Stimulated activated naive B cell treated with anti-CD40 and anti-IgM and Interleukin-4, amounts not matched to agents 10 μg/mL and 1 μg/mL and 100 μg/mL, for 72 hours (primary cell): ENCODE measurements around the gene NREP.

Experiments
- ATAC-seq, 2 donors: fragments of 150-1000 bp; cut with Tn5 transposase; replicated peaks; 2 replicates each; pipeline ENCODE4 v1.10.0; 2021; ENCODE audit warnings: moderate library complexity in 1 of 2
- DNase-seq: peaks from one replicate; pipeline ENCODE4 v3.0.0; 2021
- H3K27ac Mint-ChIP-seq: one replicate; pipeline ENCODE4 v1.8.0; 2022; ENCODE audit warnings: mild to moderate bottlenecking, mixed read lengths
- H3K27me3 Mint-ChIP-seq, 2 donors: one replicate each; pipeline ENCODE4 v1.8.0; 2022; ENCODE audit warnings: mixed read lengths in 2 of 2
- H3K36me3 Mint-ChIP-seq, 2 donors: one replicate each; pipeline ENCODE4 v1.8.0; 2022; ENCODE audit warnings: mixed read lengths in 2 of 2, mild to moderate bottlenecking in 1 of 2
- H3K4me1 Mint-ChIP-seq, 2 donors: one replicate each; pipeline ENCODE4 v1.8.0; 2022; ENCODE audit warnings: mixed read lengths in 2 of 2, mild to moderate bottlenecking in 1 of 2
- H3K4me3 Mint-ChIP-seq, 2 donors: one replicate each; pipeline ENCODE4 v1.8.0; 2022; ENCODE audit warnings: mild to moderate bottlenecking in 2 of 2, mixed read lengths in 2 of 2, moderate library complexity in 1 of 2
- H3K9me3 Mint-ChIP-seq, 2 donors: one replicate each; pipeline ENCODE4 v1.8.0; 2022; ENCODE audit warnings: mixed read lengths in 2 of 2, mild to moderate bottlenecking in 1 of 2

Gene NREP

GRCh38 chr5:111739416-111739815 is 17.6 kb downstream of the NREP start:
- no peak for ATAC-seq
- no peak for DNase-seq
- H3K27me3 Mint-ChIP-seq, result no peaks in the 10 kb centered on the region
- peaks cover 8 to 30% of the 10 kb centered on the region in 2 donors for H3K4me1 Mint-ChIP-seq
- H3K9me3 Mint-ChIP-seq, result no peaks in the 10 kb centered on the region
- H3K27ac Mint-ChIP-seq, result no peak overlapping the region
- H3K36me3 Mint-ChIP-seq, result no peaks in the 10 kb centered on the region
- no peak overlapping the region for H3K4me3 Mint-ChIP-seq

- H3K27me3 Mint-ChIP-seq, result no peaks in the 10 kb centered on the region
- H3K9me3 Mint-ChIP-seq, result no peaks in the 10 kb centered on the region
- peaks cover 0 to 2% of the 10 kb centered on the region in 2 donors for H3K36me3 Mint-ChIP-seq
- no peak overlapping the region for H3K27ac Mint-ChIP-seq
- ATAC-seq (no peak), DNase-seq (no peak)
- H3K4me3 Mint-ChIP-seq, result no peak overlapping the region
- peaks cover 8 to 29% of the 10 kb centered on the region in 2 donors for H3K4me1 Mint-ChIP-seq
Observed at GRCh38 chr5:111738118-111738517, 18.9 kb downstream of the NREP start.

- Mint-ChIP-seq H3K36me3 (peaks cover 0 to 2% of the 10 kb centered on the region in 2 donors), H3K4me3 (no peak overlapping the region), H3K9me3 (no peaks in the 10 kb centered on the region), H3K4me1 (peaks cover 8 to 27% of the 10 kb centered on the region in 2 donors), H3K27me3 (no peaks in the 10 kb centered on the region), H3K27ac (no peak overlapping the region)
- DNase-seq (no peak), ATAC-seq (no peak)
Observed at GRCh38 chr5:111737716-111738115, 19.3 kb downstream of the NREP start.

GRCh38 chr5:111735583-111736270 is 21.3 kb downstream of the NREP start:
- no peak overlapping the region for H3K27ac Mint-ChIP-seq
- DNase-seq (no peak), ATAC-seq (peak in 1 of 2 donors; percentile 29)

GRCh38 chr5:111734597-111734996 is 22.4 kb downstream of the NREP start:
- peaks cover 3 to 4% of the 10 kb centered on the region in 2 donors for H3K36me3 Mint-ChIP-seq
- H3K27me3 Mint-ChIP-seq, result no peaks in the 10 kb centered on the region
- DNase-seq (no peak), ATAC-seq (no peak)
- no peaks in the 10 kb centered on the region for H3K9me3 Mint-ChIP-seq
- H3K27ac Mint-ChIP-seq, result no peak overlapping the region
- peaks cover 1 to 9% of the 10 kb centered on the region in 2 donors for H3K4me1 Mint-ChIP-seq
- H3K4me3 Mint-ChIP-seq, result no peak overlapping the region

More at GRCh38 chr5:111735583-111736270, 21.3 kb downstream of the NREP start:
- H3K27me3 Mint-ChIP-seq, result no peaks in the 10 kb centered on the region
- no peak overlapping the region for H3K4me3 Mint-ChIP-seq
- peaks cover 1 to 9% of the 10 kb centered on the region in 2 donors for H3K4me1 Mint-ChIP-seq
- peaks cover 0 to 4% of the 10 kb centered on the region in 2 donors for H3K36me3 Mint-ChIP-seq
- no peaks in the 10 kb centered on the region for H3K9me3 Mint-ChIP-seq

GRCh38 chr5:111734013-111734412 is 23.0 kb downstream of the NREP start:
- H3K27me3 Mint-ChIP-seq, result no peaks in the 10 kb centered on the region
- H3K4me1 Mint-ChIP-seq, result peaks cover 1 to 8% of the 10 kb centered on the region in 2 donors
- H3K9me3 Mint-ChIP-seq, result no peaks in the 10 kb centered on the region
- no peak overlapping the region for H3K27ac Mint-ChIP-seq
- DNase-seq (no peak), ATAC-seq (no peak)
- peaks cover 3 to 4% of the 10 kb centered on the region in 2 donors for H3K36me3 Mint-ChIP-seq
- no peak overlapping the region for H3K4me3 Mint-ChIP-seq

GRCh38 chr5:111733571-111733970 is 23.4 kb downstream of the NREP start:
- no peak overlapping the region for H3K27ac Mint-ChIP-seq
- DNase-seq (no peak), ATAC-seq (no peak)
- H3K9me3 Mint-ChIP-seq, result no peaks in the 10 kb centered on the region
- H3K36me3 Mint-ChIP-seq, result peaks cover 4% of the 10 kb centered on the region in 2 donors
- no peaks in the 10 kb centered on the region for H3K27me3 Mint-ChIP-seq
- no peak overlapping the region for H3K4me3 Mint-ChIP-seq
- peaks cover 0 to 4% of the 10 kb centered on the region in 2 donors for H3K4me1 Mint-ChIP-seq

- DNase-seq (no peak), ATAC-seq (no peak)
- H3K9me3 Mint-ChIP-seq, result no peaks in the 10 kb centered on the region
- no peaks in the 10 kb centered on the region for H3K27me3 Mint-ChIP-seq
- H3K36me3 Mint-ChIP-seq, result peaks cover 6 to 7% of the 10 kb centered on the region in 2 donors
- no peak overlapping the region for H3K27ac Mint-ChIP-seq
- H3K4me3 Mint-ChIP-seq, result no peak overlapping the region
- no peaks in the 10 kb centered on the region for H3K4me1 Mint-ChIP-seq
Observed at GRCh38 chr5:111731638-111732037, 25.4 kb downstream of the NREP start.

GRCh38 chr5:111730659-111731382 is 26.2 kb downstream of the NREP start:
- no peak for ATAC-seq
- H3K9me3 Mint-ChIP-seq, result no peaks in the 10 kb centered on the region
- no peaks in the 10 kb centered on the region for H3K27me3 Mint-ChIP-seq
- H3K4me3 Mint-ChIP-seq, result no peak overlapping the region
- DNase-seq, result no peak
- no peaks in the 10 kb centered on the region for H3K4me1 Mint-ChIP-seq
- peaks cover 6 to 7% of the 10 kb centered on the region in 2 donors for H3K36me3 Mint-ChIP-seq
- no peak overlapping the region for H3K27ac Mint-ChIP-seq

GRCh38 chr5:111728941-111729340 is 28.1 kb downstream of the NREP start:
- H3K9me3 Mint-ChIP-seq, result no peaks in the 10 kb centered on the region
- H3K36me3 Mint-ChIP-seq, result peaks cover 5 to 7% of the 10 kb centered on the region in 2 donors
- no peaks in the 10 kb centered on the region for H3K27me3 Mint-ChIP-seq
- DNase-seq (no peak), ATAC-seq (no peak)
- H3K4me1 Mint-ChIP-seq, result no peaks in the 10 kb centered on the region
- no peak overlapping the region for H3K27ac Mint-ChIP-seq
- no peak overlapping the region for H3K4me3 Mint-ChIP-seq

GRCh38 chr5:111726986-111727385 is 30.0 kb downstream of the NREP start:
- ATAC-seq, result no peak
- H3K27ac Mint-ChIP-seq, result no peak overlapping the region
- H3K4me1 Mint-ChIP-seq, result no peaks in the 10 kb centered on the region
- H3K27me3 Mint-ChIP-seq, result no peaks in the 10 kb centered on the region
- H3K4me3 Mint-ChIP-seq, result no peak overlapping the region
- H3K9me3 Mint-ChIP-seq, result no peaks in the 10 kb centered on the region
- H3K36me3 Mint-ChIP-seq, result peaks cover 4 to 7% of the 10 kb centered on the region in 2 donors
- no peak for DNase-seq

- H3K36me3 Mint-ChIP-seq, result no peaks in the 10 kb centered on the region
- no peaks in the 10 kb centered on the region for H3K9me3 Mint-ChIP-seq
- ATAC-seq, result no peak
- no peak for DNase-seq
- peaks cover 0 to 4% of the 10 kb centered on the region in 2 donors for H3K27me3 Mint-ChIP-seq
- no peak overlapping the region for H3K4me3 Mint-ChIP-seq
- no peak overlapping the region for H3K27ac Mint-ChIP-seq
- peaks cover 3 to 9% of the 10 kb centered on the region in 2 donors for H3K4me1 Mint-ChIP-seq
Observed at GRCh38 chr5:111722140-111722539, 34.9 kb downstream of the NREP start.

GRCh38 chr5:111720333-111720890 is 36.6 kb downstream of the NREP start:
- Mint-ChIP-seq H3K36me3 (peaks cover 0 to 2% of the 10 kb centered on the region in 2 donors), H3K4me3 (no peak overlapping the region), H3K9me3 (peaks cover 0 to 2% of the 10 kb centered on the region in 2 donors), H3K27me3 (peaks cover 0 to 4% of the 10 kb centered on the region in 2 donors), H3K4me1 (peaks cover 3 to 9% of the 10 kb centered on the region in 2 donors), H3K27ac (no peak overlapping the region)
- DNase-seq (no peak), ATAC-seq (no peak)

GRCh38 chr5:111719773-111720172 is 37.2 kb downstream of the NREP start:
- Mint-ChIP-seq H3K4me3 (no peak overlapping the region), H3K9me3 (peaks cover 3 to 6% of the 10 kb centered on the region in 2 donors), H3K27ac (no peak overlapping the region), H3K4me1 (peaks cover 3 to 9% of the 10 kb centered on the region in 2 donors), H3K27me3 (peaks cover 0 to 4% of the 10 kb centered on the region in 2 donors), H3K36me3 (peaks cover 0 to 2% of the 10 kb centered on the region in 2 donors)
- DNase-seq (no peak), ATAC-seq (no peak)
